ENCODE results near the gene ARHGAP21. TPM values are rescaled to one million over a fixed set of nuclear protein-coding genes. Genes with fewer than 3 reads are reported as not detected.

The ARHGAP21 gene
- total and polyA plus RNA-seq, 2 experiments from 2014 or later: 15.3 to 44.5 TPM

GRCh38 chr10:24720096-24720495, 3.6 kb downstream of the ARHGAP21 start:
- peaks cover 13% of the 10 kb centered on the region; the same call in 1 of the 2 replicates for H4K20me1 ChIP-seq (replicated peaks; ENCODE audit: insufficient read depth)
- 0 out of 2 replicates have a peak, but pooled peaks cover 4% of the 10 kb centered on the region for H3F3A ChIP-seq (replicated peaks; ENCODE audit: low read depth)
- Mint-ChIP-seq H3K27ac (no peak overlapping the region), H3K4me1 (peaks cover 14% of the 10 kb centered on the region), H3K36me3 (ENCODE audit: low read depth) (no peaks in the 10 kb centered on the region; the same call in 2 of the 3 replicates), H3K27me3 (ENCODE audit: insufficient read depth, low read depth, poor library complexity) (peaks cover 25% of the 10 kb centered on the region), H3K9me3 (no peaks in the 10 kb centered on the region; the same call in 2 of the 3 replicates), H3K4me3 (peak overlapping the region; percentile 83; the same call in 2 of the 3 replicates)
- H3K27ac ChIP-seq (ENCODE audit: low read depth): no peak overlapping the region
- peak overlapping the region; percentile 93 for H3K4me2 ChIP-seq
- peaks cover 57% of the 10 kb centered on the region for H3K27me3 ChIP-seq (ENCODE audit: insufficient read depth)
- no peak overlapping the region for H2AFZ ChIP-seq
- no peaks in the 10 kb centered on the region for H3K9me2 ChIP-seq (ENCODE audit: insufficient read depth)
- peaks cover 58% of the 10 kb centered on the region for H3K4me1 ChIP-seq (ENCODE audit: insufficient read depth)
- H3K36me3 ChIP-seq (ENCODE audit: insufficient read depth): no peaks in the 10 kb centered on the region
- peak overlapping the region; percentile 69 for H3K4me3 ChIP-seq
- peaks cover 72% of the 10 kb centered on the region for H3K79me2 ChIP-seq (replicated peaks; ENCODE audit: insufficient read depth)
- TF ChIP-seq STAT1 (IDR thresholded peaks at IDR 0.05; ENCODE audit: unreplicated experiment) (no peak), NANOG (IDR thresholded peaks at IDR 0.05; ENCODE audit: borderline replicate concordance) (peak; percentile 90)
- no peak for ATAC-seq
- DNase-seq (ENCODE audit: low spot score): peak; percentile 43

- H3K4me3 ChIP-seq: peak overlapping the region; percentile 44
- no peaks in the 10 kb centered on the region; the same call in 2 of the 3 replicates for H3K36me3 Mint-ChIP-seq (ENCODE audit: low read depth)
- peaks cover 61% of the 10 kb centered on the region for H3K4me1 ChIP-seq (ENCODE audit: insufficient read depth)
- no peaks in the 10 kb centered on the region for H3K9me2 ChIP-seq (ENCODE audit: insufficient read depth)
- no peaks in the 10 kb centered on the region for H3K9me3 Mint-ChIP-seq
- TF ChIP-seq POLR2AphosphoS5 (IDR thresholded peaks at IDR 0.05; ENCODE audit: low read depth): no peak
- no peak for TF ChIP-seq ZNF462 (CRISPR knock-in tag; IDR thresholded peaks at IDR 0.05)
- no peak for TF ChIP-seq ZNF331 (CRISPR knock-in tag; IDR thresholded peaks at IDR 0.05; ENCODE audit: low read depth)
- no peak for TF ChIP-seq ETS1 (IDR thresholded peaks at IDR 0.05)
- no peak for TF ChIP-seq NANOG (IDR thresholded peaks at IDR 0.05; ENCODE audit: borderline replicate concordance)
- TF ChIP-seq EZH2 (IDR thresholded peaks at IDR 0.05; ENCODE audit: low read depth, unreplicated experiment): no peak
- H3K36me3 ChIP-seq (ENCODE audit: insufficient read depth): no peaks in the 10 kb centered on the region
- ATAC-seq (no peak), DNase-seq (ENCODE audit: low spot score) (peak; percentile 22)
- peaks cover 57% of the 10 kb centered on the region for H3K27me3 ChIP-seq (ENCODE audit: insufficient read depth)
- H3K27ac ChIP-seq (ENCODE audit: low read depth): no peak overlapping the region
- H3K27ac Mint-ChIP-seq: no peak overlapping the region
- peaks cover 91% of the 10 kb centered on the region for H3K79me2 ChIP-seq (replicated peaks; ENCODE audit: insufficient read depth)
- no peak overlapping the region for H3K4me3 Mint-ChIP-seq
- H3F3A ChIP-seq (replicated peaks; ENCODE audit: low read depth): no peaks in the 10 kb centered on the region
- peaks cover 13% of the 10 kb centered on the region for H3K4me1 Mint-ChIP-seq
- H2AFZ ChIP-seq: no peak overlapping the region
- peaks cover 19% of the 10 kb centered on the region; the same call in 1 of the 2 replicates for H4K20me1 ChIP-seq (replicated peaks; ENCODE audit: insufficient read depth)
- peaks cover 21% of the 10 kb centered on the region for H3K27me3 Mint-ChIP-seq (ENCODE audit: insufficient read depth, low read depth, poor library complexity)
- peak overlapping the region; percentile 93 for H3K4me2 ChIP-seq
Measured at GRCh38 chr10:24718031-24718855, 5.4 kb downstream of the ARHGAP21 start.

All from GM23338 (cell line).